Measurements from ENCODE around the gene CAPNS1.

The CAPNS1 gene

DNA sequence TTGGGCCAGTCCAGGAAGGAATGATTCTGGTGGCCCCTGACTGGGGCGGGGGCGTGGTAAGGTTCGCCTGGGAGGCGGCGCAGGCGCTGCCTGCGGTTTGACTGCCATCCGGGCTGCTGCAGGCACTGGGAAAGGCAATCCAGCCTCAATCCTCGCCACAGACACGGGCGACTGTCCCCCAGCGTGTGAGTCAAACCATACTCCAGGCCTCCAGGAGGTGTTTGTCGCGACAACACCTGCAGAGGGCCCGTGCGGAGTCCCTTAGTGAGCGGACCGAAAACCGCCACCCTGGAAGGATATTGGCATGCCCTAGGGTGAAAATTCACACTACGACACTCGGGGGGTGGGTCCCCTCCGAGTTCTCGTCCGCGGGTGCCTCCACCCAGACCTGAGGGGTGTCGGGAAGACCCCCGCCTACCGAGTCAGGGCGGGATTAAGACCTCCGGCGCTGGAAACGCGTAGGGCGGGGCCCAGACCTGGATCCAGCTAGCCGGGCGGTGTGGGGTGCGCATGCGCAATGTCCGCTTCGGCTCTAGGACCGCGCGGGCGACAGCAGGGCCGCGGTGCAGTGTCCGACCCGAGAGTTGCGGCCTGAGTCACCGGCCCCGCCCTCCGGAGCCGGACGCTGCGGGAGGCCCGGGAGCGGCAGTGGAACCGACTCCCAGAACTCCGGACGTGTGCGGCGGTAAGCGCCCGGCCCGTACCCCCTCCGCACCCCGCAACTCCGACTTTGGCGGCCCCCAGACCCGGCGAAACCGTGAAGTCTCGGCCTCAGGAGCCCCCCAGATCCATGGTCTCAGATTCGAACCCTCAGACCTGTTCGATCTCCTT, at the start of gene CAPNS1:
TSS of gene CAPNS1 (plus strand) at position 594 of the 831 bp plus-strand sequence. CDS start 946 bp downstream, outside the sequence.
- peaks cover 50% of the 10 kb centered on the region for H3K36me3 Mint-ChIP-seq
- peak; percentile 95 to 98 for DNase-seq (ENCODE audit: low spot score in 2 of 2)
- peak; percentile 89 for ATAC-seq

DNA sequence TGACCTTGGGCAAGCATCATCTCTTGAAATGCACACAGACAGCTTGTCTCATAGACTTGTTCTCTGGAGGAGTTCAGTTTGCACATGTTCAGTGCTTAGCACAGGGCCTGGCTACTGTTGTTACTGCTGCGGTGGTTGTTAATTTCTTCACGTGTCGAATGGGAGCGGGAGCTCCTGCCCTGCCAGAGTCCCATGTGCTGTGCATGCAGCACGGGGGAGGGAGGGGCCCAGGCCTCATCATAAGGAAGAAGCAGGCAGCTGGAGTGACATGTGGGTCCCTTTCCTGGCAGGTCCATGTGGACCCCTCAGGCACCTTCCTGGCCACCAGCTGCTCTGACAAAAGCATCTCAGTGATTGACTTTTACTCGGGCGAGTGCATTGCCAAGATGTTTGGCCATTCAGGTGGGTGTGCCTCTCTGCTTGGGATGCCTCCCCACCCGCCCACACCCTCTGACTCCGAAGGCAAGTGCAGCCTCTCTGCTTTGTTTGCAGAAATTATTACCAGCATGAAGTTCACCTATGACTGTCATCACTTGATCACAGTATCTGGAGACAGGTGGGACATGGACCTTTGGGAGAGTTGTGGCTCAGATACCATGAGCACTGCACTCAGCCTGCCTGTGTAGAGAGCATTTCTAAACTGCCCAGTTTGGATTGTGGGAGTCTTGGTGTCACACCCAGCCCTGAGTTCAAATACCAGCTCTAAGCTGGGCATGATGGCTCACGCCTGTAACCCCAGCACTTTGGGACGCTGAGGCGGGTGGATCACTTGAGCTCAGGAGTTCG, 48.8 kb upstream of the CAPNS1 start:
- DNase-seq (ENCODE audit: low spot score in 2 of 2) = no peak
- H3K9me3 Mint-ChIP-seq = no peaks in the 10 kb centered on the region
- peaks cover 34% of the 10 kb centered on the region for H3K36me3 Mint-ChIP-seq
- ATAC-seq = no peak
- H3K27ac Mint-ChIP-seq = no peak overlapping the region
- peaks cover 17% of the 10 kb centered on the region for H3K4me1 Mint-ChIP-seq
- H3K4me3 Mint-ChIP-seq = no peak overlapping the region

More for the DNA sequence above, at the start of gene CAPNS1:
- Mint-ChIP-seq H3K4me3 (peak within 1 kb of the TSS; percentile 95), H3K9me3 (peaks cover 2% of the 10 kb centered on the region), H3K27ac (peak within 1 kb of the TSS; percentile 91), H3K4me1 (peaks cover 32% of the 10 kb centered on the region)

DNA sequence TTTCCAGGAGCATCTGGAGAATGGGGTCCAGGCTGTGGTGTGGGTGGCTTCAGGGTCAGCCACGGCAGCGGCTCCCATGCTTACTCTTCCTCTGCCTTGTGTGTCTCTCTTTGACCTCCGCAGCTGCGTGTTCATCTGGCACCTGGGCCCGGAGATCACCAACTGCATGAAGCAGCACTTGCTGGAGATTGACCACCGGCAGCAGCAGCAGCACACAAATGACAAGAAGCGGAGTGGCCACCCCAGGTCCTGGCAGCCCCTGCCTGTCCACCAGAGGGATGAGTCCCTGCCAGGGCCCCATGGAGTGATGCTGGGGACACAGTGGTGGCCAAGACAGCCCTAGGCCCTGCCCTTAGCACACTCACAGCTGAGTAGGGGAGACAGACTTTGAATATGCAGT, 47.3 kb upstream of the CAPNS1 start:
- peaks cover 17% of the 10 kb centered on the region for H3K4me1 Mint-ChIP-seq
- ATAC-seq (no peak), DNase-seq (ENCODE audit: low spot score in 2 of 2) (no peak)
- peak overlapping the region; percentile 17 for H3K4me3 Mint-ChIP-seq
- peaks cover 44% of the 10 kb centered on the region for H3K36me3 Mint-ChIP-seq
- peak overlapping the region; percentile 70 for H3K27ac Mint-ChIP-seq
- H3K9me3 Mint-ChIP-seq = no peaks in the 10 kb centered on the region

DNA sequence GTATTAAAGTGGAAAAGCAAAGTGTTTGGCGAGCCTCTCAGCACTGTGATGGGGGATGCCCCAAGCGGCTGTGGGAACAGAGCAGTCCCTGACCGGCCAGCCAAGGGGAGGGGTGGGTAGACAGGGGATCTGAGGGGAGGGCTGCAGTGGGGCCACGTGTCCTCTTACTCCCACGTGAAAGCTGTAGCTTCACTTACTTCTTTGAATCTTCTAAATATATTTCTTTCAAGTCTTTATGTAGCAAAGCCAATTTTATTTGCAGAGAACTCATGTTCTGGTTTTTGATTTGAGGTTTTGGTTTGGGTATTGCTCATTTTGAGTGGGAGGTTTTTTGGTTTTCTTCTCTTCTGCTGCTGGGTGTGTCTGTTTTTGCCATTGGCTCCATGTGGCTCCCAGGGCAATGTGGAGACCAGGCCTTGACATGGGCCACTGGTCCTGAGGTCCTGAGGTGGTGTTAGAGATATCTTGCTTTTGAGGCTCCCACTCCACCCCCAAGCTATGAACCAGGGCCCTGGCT, 46.7 kb upstream of the CAPNS1 start:
- H3K27ac Mint-ChIP-seq = peak overlapping the region; percentile 70
- peak; percentile 78 for ATAC-seq

DNA sequence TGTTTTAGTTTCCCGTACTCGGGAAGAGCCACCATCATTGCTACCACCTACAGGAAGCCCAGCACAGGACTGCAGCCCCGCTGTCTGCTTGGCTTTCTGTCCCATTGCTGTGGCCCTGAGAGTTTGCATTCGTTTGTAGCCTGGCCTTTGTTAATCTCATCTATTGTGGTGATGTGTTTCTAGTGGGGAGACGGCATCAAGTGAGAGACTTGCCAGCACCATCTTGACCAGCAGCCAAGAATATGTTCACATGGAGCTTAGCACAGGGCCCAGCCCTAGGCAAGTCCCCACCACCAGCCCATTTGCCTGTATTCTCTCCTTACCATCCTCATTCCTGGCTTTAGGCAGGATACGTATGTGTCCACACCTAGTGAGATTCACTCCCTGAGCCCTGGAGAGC, 46.2 kb upstream of the CAPNS1 start:
- Mint-ChIP-seq H3K27ac (peak overlapping the region; percentile 70), H3K36me3 (peaks cover 47% of the 10 kb centered on the region), H3K4me1 (peaks cover 17% of the 10 kb centered on the region), H3K4me3 (peak overlapping the region; percentile 17), H3K9me3 (no peaks in the 10 kb centered on the region)
- no peak for DNase-seq (ENCODE audit: low spot score in 2 of 2)
- ATAC-seq = no peak

More for the DNA sequence above, 46.7 kb upstream of the CAPNS1 start:
- Mint-ChIP-seq H3K4me3 (peak overlapping the region; percentile 17), H3K9me3 (no peaks in the 10 kb centered on the region), H3K36me3 (peaks cover 51% of the 10 kb centered on the region), H3K4me1 (peaks cover 17% of the 10 kb centered on the region)
- DNase-seq (ENCODE audit: low spot score in 2 of 2) = no peak

DNA sequence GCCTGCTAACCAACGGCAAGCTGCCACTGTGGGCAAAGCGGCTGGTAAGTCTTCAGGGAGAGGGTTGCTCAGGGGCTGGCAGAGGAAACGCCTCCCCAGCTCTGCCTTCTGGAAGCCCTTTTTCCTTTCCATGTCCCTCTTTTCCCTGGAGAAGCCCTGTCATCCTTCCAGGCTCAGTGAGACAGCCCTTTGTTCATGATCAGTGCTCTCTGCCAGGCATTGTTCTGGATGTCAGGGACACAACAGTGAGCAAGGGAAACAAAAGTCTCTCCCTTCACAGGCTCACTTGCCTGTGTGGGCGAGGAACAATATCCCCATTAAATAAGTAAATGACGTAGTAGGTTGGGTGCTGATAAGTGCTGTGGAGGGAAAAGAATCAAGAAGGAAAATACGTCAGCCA, 42.8 kb upstream of the CAPNS1 start:
- H3K4me1 Mint-ChIP-seq = peaks cover 17% of the 10 kb centered on the region
- H3K9me3 Mint-ChIP-seq = no peaks in the 10 kb centered on the region
- DNase-seq (ENCODE audit: low spot score in 2 of 2) (no peak), ATAC-seq (no peak)
- H3K4me3 Mint-ChIP-seq = no peak overlapping the region
- peaks cover 44% of the 10 kb centered on the region for H3K36me3 Mint-ChIP-seq
- no peak overlapping the region for H3K27ac Mint-ChIP-seq

DNA sequence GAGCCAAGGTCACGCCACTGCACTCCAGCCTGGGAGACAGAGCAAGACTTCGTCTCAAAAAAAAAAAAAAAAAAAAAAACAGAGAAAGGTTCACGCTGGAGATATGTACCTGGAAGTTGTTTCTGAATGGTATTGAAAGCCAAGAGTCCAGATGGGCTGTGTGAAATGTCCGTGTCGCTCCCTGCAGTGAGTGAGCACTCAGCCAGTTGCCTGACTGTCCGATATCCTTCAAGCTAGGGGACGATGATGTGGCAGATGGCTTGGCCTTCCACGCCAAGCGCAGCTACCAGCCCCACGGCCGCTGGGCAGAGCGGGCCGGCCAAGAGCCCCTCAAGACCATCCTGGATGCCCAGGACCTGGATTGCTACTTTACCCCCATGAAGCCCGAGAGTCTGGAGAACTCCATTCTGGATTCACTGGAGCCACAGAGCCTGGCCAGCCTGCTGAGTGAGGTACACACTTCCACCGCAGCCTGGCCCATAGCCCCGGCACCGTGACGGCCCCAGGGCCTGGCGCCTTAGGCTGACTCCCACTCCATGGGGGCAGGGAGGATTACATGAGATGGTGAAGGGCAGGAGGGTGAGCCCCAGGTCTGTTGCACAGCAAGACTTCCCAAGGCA, 40.6 kb upstream of the CAPNS1 start:
- H3K36me3 Mint-ChIP-seq = peaks cover 39% of the 10 kb centered on the region
- ATAC-seq (no peak), DNase-seq (ENCODE audit: low spot score in 2 of 2) (no peak)
- H3K4me3 Mint-ChIP-seq = no peak overlapping the region
- no peak overlapping the region for H3K27ac Mint-ChIP-seq
- H3K4me1 Mint-ChIP-seq = no peaks in the 10 kb centered on the region
- H3K9me3 Mint-ChIP-seq = no peaks in the 10 kb centered on the region

DNA sequence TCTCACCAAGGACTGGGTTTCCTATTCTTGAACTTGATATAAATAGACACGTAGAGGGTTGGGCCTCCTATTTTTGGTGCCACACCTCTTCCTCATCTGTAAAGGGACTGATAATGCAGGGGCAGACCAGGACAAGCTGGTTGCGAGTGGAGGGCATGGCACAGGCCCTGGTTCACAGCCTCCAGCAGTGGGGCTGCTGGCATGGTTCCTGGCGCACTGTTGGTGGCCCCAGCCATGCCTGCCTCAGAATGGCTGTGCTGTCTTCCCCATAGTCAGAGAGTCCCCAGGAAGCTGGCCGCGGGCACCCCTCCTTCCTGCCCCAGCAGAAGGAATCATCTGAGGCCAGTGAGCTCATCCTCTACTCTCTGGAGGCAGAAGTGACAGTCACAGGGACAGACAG, 39.4 kb upstream of the CAPNS1 start:
- Mint-ChIP-seq H3K27ac (peak overlapping the region; percentile 37), H3K4me3 (no peak overlapping the region), H3K36me3 (peaks cover 32% of the 10 kb centered on the region), H3K4me1 (no peaks in the 10 kb centered on the region), H3K9me3 (no peaks in the 10 kb centered on the region)
- DNase-seq (ENCODE audit: low spot score in 2 of 2) (no peak), ATAC-seq (no peak)

DNA sequence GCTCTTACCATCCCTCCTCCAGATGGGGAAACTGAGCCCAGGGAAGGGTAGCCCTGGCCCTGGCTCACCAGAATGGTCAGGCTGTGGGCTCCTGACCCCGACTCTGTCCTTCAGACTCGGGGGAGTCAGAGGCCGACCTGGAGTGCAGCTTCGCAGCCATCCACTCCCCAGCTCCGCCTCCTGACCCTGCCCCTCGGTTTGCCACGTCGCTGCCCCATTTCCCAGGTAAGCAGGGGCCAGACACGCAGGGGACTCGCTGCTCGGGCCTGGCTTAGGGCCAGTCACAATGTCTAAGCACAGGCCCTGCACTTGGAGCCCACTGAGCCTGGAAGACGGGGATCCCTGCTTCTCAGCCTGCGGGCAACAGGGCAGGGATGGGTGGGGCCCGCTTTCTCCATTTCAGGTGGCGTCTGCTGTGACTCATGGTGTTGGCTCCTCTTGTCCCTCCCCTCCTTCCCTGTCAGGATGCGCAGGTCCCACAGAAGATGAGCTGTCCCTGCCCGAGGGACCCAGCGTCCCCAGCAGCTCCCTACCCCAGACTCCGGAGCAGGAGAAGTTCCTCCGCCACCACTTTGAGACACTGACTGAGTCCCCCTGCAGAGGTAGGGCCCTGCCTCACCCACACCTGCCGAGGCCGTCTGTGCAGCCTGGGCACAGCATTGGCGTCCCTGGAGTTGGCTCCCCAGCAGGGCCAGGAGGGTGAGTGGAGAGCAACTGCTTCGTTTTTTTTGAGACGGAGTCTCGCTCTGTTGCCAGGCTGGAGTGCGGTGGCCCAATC, 38.1 kb upstream of the CAPNS1 start:
- Mint-ChIP-seq H3K4me3 (no peak overlapping the region), H3K36me3 (peaks cover 33% of the 10 kb centered on the region), H3K9me3 (no peaks in the 10 kb centered on the region), H3K4me1 (no peaks in the 10 kb centered on the region), H3K27ac (no peak overlapping the region)
- DNase-seq (ENCODE audit: low spot score in 2 of 2) (no peak), ATAC-seq (no peak)

DNA sequence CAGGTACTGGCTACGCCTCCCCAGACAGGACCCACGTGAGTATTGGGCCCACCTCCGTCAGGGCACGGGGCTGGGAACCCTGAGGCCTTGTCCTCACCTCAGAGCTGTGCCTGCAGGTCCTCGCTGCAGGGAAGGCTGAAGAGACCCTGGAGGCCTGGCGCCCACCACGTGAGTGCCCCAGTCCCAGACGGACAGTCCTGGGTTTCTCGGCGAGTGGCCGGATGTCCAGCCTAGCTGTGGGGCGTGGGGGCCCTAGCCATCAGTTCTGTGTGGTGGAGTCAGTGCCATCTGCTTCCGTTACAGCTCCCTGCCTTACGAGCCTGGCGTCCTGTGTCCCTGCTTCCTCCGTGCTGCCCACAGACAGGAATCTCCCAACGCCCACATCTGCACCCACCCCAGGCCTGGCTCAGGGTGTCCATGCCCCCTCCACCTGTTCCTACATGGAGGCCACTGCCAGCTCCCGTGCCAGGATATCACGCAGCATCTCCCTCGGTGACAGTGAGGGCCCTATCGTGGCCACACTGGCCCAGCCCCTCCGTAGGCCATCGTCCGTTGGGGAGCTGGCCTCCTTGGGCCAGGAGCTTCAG, 36.7 kb upstream of the CAPNS1 start:
- ATAC-seq (no peak), DNase-seq (ENCODE audit: low spot score in 2 of 2) (no peak)
- peaks cover 25% of the 10 kb centered on the region for H3K36me3 Mint-ChIP-seq
- H3K27ac Mint-ChIP-seq = no peak overlapping the region
- H3K9me3 Mint-ChIP-seq = no peaks in the 10 kb centered on the region
- no peak overlapping the region for H3K4me3 Mint-ChIP-seq
- no peaks in the 10 kb centered on the region for H3K4me1 Mint-ChIP-seq

DNA sequence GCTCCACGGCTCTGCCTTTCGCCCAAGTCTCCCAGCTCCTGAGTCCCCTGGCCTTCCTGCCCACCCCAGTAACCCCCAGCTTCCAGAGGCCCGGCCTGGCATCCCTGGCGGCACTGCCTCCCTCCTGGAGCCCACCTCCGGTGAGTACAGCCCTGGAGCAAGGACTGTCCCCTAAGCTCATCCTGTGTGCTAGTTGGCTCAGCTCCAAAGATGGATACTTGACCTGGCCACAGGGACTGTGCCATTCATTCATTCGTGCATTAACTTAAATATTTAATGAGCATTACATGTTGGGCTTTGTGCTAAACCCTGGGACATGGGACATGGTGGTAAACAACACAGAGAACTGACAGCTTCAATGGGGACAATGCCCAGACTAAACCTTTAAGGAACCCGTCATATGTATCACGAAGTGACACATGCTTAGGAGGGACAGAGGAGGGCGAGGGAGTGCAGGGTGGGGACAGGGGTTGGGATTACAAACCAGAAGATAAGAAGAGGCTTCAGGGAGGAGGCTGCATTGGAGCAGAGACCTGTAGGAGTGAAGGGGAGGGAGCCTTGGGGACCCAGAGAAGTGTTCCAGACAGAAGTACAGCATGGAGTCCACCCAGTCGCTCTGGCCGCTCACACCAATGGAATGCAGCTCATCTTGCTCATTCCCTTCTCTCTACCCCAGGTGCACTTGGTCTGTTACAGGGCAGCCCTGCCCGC, 35.9 kb upstream of the CAPNS1 start:
- no peak overlapping the region for H3K27ac Mint-ChIP-seq
- no peak for ATAC-seq
- no peaks in the 10 kb centered on the region for H3K4me1 Mint-ChIP-seq
- no peak overlapping the region for H3K4me3 Mint-ChIP-seq
- no peak for DNase-seq (ENCODE audit: low spot score in 2 of 2)
- H3K9me3 Mint-ChIP-seq = no peaks in the 10 kb centered on the region
- peaks cover 25% of the 10 kb centered on the region for H3K36me3 Mint-ChIP-seq

DNA sequence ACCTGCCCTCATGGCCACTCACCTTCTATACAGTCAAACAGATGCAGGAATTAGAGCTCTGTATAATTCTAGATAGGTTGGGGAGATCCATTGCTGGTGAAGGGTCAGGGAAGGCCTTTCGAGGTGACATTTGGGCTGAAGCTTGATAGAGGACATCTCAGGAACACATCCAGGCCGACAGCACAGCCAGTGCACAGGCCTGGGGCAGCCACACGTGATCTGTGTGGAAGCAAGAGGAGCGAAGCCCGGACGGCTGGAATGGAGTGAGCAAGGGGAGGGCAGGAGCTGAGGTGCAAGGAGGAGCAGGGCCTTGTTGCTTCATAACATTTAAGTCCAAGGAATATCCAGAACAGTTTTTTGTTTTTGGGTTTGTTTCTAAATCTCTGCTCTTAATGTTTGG, 33.4 kb upstream of the CAPNS1 start:
- peaks cover 30% of the 10 kb centered on the region for H3K36me3 Mint-ChIP-seq
- no peak for ATAC-seq
- peak overlapping the region; percentile 21 for H3K27ac Mint-ChIP-seq
- no peaks in the 10 kb centered on the region for H3K9me3 Mint-ChIP-seq
- H3K4me1 Mint-ChIP-seq = no peaks in the 10 kb centered on the region
- no peak overlapping the region for H3K4me3 Mint-ChIP-seq
- DNase-seq (ENCODE audit: low spot score in 2 of 2) = no peak

DNA sequence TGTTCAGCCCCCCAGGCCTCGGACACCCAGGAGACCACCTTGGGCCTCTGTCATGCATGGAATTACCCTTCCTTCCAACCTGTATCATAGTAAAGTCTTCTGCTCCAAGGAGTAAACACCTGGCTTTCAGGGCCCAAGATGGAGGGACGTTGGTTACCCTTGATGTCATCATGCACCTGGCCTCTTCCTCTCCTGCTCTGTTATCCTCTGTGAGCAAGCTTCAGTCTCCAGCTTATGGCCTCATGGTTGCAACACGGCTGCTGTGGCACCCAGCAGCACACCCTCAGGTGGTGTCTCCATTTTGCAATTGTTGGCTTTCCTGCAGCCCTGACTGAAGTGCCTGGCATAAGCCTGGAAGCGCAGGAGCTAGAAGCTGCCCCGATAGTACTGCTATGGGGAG, 32.9 kb upstream of the CAPNS1 start:
- no peak for DNase-seq (ENCODE audit: low spot score in 2 of 2)
- H3K4me3 Mint-ChIP-seq = no peak overlapping the region
- H3K36me3 Mint-ChIP-seq = peaks cover 35% of the 10 kb centered on the region
- H3K9me3 Mint-ChIP-seq = no peaks in the 10 kb centered on the region
- no peak for ATAC-seq
- no peaks in the 10 kb centered on the region for H3K4me1 Mint-ChIP-seq
- peak overlapping the region; percentile 21 for H3K27ac Mint-ChIP-seq

DNA sequence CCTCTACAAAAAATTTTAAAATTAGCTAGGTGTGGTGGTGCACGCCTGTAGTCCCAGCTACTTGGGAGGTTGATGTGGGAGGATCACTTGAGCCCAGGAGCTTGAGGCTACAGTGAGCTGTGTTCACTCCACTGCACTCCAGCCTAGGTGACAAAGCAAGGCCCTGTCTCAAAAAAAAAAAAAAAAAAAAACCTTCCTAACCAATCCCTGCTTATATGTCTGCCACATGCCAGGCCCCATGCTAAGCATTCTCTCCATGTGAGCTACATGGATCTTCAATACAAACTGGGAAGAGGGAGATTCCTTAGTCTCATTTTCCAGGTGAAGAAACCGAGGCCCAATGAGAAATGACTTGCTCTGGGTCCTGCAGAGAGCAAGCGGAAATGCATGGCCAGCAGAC, 31.2 kb upstream of the CAPNS1 start:
- ATAC-seq (no peak), DNase-seq (ENCODE audit: low spot score in 2 of 2) (no peak)
- Mint-ChIP-seq H3K27ac (no peak overlapping the region), H3K4me3 (no peak overlapping the region), H3K9me3 (no peaks in the 10 kb centered on the region), H3K4me1 (peaks cover 12% of the 10 kb centered on the region), H3K36me3 (peaks cover 43% of the 10 kb centered on the region)
